Stimulated activated CD8-positive, alpha-beta memory T cell treated with anti-CD3 and anti-CD28 coated beads, Interleukin-4, amount 100 ng/mL, for 4 hours (primary cell): ENCODE results near the gene XAB2.
"Not testable (repeated sequence)": the region's sequence is repeated elsewhere in the genome, so short reads cannot be mapped to it uniquely, and the experiment has no call there.

Source experiments
- DNase-seq, 2 donors: peaks; one replicate each; pipeline ENCODE4 v3.0.0-alpha.2; 2020; ENCODE audit warnings: low read depth in 2 of 2, low spot score in 1 of 2

XAB2 gene

DNA sequence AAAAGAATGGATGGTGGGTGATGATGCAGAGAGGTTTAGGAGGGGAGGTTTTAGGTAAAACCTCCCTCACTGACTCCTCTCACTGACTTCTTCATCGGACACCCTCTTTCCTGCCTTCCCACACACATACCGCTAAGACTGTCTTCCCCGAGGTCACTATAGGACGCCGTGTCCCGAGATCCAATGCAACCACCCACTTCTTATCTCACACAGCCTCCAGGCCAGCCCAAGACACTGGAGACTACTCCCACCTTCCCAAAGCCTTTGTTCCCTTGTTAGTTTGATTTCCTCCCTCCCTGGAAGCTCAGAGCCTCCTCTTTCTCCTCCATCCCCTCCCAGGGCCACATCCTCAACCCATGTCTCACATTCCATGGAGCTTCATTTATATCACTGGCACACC, 50.2 kb downstream of the XAB2 start:
- no peak for DNase-seq

GRCh38 chr19:7578127-7578526, 51.2 kb downstream of the XAB2 start:
- DNase-seq, result no peak

- not testable (repeated sequence) for DNase-seq
These were observed 51.9 kb downstream of the XAB2 start for GRCh38 chr19:7577422-7577821.

GRCh38 chr19:7575434-7576040, 53.8 kb downstream of the XAB2 start:
- DNase-seq, result no peak

DNA sequence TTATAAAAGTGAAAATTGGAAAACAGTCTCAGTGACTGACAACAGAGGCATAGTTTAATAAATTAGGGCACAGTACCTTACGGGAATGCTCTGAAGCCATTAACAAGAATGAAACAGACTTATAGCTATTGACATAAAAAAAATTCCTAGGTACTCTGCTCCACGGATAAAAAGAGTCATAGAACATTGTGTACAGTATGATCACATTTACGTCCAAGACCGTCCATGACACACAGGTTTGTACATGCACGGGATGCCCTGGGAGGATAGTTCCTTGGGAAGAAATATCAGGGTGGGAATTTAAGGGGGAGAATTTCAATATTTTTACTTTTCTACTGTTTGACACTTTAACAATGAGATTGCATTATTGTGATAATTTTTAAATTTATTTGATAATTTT, 58.6 kb downstream of the XAB2 start:
- DNase-seq, result no peak
